BE2C (cell line): ENCODE data around the gene MPPED1.

Source experiments
- DNase-seq: peaks from one replicate; pipeline ENCODE4 v3.0.0-alpha.2; 2020
- H3K27me3 ChIP-seq: fragments of 250-450 bp; sonication (Bioruptor Pico); 2 replicates; pipeline ENCODE4 v1.5.1; 2020; ENCODE audit warnings: mild to moderate bottlenecking
- H3K36me3 ChIP-seq: fragments of 250-450 bp; sonication (Bioruptor Pico); 2 replicates; pipeline ENCODE4 v1.5.1; 2020; ENCODE audit warnings: mild to moderate bottlenecking
- H3K4me1 ChIP-seq: fragments of 250-450 bp; sonication (Bioruptor Pico); 2 replicates; pipeline ENCODE4 v1.5.1; 2020
- H3K4me3 ChIP-seq: 2 replicates; pipeline ENCODE4 v1.5.1; 2011; ENCODE audit warnings: low read depth, low read length
- H3K9me3 ChIP-seq: fragments of 250-450 bp; sonication (Bioruptor Pico); 2 replicates; pipeline ENCODE4 v1.5.1; 2020
- TF ChIP-seq, protein P1 (sequence below): IDR thresholded peaks from 2 replicates; pipeline ENCODE4 v1.5.1; 2012; ENCODE audit warnings: mild to moderate bottlenecking, low read depth, low read length

MPPED1 gene

DNA sequence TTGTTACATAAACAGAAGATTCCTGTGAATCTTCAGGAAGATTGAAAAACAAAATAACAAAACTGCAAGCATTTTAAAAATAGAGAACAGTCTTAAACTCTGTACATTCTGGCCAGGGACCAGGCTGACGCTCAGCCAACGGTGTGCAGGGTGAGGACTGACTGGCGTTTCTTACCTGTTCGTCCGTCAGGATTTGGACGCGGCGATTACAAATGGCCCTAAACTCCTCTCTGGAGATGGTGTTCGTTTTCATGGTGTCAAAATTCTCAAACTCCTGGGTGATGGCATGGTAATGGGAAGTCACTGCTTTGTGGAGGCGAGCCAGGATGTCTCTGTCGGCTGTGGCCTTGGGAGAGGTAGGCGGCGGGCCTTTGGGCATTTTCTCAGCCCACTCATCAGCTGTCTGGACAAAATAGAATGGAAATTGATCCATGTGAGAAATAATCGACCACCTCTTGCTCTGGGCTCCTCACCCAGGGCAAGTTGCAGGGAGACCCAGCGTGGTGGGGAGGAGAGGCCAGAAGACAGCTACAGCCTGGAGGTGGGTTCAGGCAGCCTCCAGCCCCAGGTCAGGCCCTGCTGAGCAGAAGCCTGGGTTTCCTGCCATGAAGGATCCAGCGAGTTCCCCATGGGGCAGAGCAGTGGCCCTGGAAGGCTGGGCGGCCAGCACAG lies 143.0 kb downstream of the MPPED1 start:
- H3K4me3 ChIP-seq: no peak overlapping the region
- no peaks in the 10 kb centered on the region for H3K4me1 ChIP-seq
- no peak for DNase-seq
- H3K27me3 ChIP-seq: no peaks in the 10 kb centered on the region
- H3K9me3 ChIP-seq: no peaks in the 10 kb centered on the region; the same call in 1 of the 2 replicates
- TF ChIP-seq, protein P1, sequence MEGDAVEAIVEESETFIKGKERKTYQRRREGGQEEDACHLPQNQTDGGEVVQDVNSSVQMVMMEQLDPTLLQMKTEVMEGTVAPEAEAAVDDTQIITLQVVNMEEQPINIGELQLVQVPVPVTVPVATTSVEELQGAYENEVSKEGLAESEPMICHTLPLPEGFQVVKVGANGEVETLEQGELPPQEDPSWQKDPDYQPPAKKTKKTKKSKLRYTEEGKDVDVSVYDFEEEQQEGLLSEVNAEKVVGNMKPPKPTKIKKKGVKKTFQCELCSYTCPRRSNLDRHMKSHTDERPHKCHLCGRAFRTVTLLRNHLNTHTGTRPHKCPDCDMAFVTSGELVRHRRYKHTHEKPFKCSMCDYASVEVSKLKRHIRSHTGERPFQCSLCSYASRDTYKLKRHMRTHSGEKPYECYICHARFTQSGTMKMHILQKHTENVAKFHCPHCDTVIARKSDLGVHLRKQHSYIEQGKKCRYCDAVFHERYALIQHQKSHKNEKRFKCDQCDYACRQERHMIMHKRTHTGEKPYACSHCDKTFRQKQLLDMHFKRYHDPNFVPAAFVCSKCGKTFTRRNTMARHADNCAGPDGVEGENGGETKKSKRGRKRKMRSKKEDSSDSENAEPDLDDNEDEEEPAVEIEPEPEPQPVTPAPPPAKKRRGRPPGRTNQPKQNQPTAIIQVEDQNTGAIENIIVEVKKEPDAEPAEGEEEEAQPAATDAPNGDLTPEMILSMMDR: no peak
- H3K36me3 ChIP-seq: no peaks in the 10 kb centered on the region

DNA sequence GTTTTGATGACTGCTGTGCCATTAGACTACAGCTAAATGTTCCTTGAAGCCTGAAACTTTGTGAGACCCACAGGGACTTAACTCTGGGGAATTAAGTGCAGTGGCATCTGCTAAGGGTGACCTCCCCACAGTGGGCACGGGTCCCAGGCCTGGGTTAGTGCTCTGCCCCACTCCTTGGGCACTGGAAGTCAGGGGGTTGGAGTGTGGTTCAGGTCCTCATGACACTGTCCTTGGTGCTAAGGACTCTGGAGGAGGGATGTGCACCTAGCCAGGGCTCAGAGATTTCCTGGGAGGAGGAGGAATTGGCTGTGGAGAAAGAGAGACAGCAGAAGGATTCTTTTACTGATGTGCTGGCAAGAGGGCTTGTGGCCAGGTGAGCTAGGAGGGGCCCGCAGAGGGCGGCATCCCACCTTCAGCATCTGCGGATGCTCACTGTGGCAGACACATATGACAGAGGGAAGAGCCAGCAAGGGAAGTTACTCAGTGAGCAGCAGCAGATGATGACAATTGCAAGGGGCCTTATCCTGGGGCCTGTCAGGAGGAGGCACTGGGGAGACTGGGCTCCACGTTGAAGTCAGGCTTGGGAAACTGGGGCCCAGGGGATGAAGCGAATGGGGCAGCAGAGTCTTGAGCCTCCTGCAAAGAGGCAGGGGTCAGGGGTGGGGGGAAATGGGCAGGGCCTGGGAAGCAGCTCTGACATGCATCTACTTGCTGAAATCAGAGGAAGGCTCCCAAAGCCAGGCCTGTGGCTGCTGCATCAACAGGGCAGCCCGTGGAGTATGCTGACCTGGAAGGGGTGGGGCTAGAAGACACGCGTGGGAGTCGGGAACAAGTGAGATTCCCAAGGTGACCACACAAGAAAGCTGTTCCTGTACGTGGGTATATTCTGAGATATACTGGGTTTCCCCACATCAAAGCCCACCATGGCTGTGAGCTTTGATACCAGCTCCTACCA lies 144.0 kb downstream of the MPPED1 start:
- H3K9me3 ChIP-seq: no peaks in the 10 kb centered on the region; the same call in 1 of the 2 replicates
- no peaks in the 10 kb centered on the region for H3K4me1 ChIP-seq
- DNase-seq: no peak
- H3K36me3 ChIP-seq: no peaks in the 10 kb centered on the region
- no peaks in the 10 kb centered on the region for H3K27me3 ChIP-seq
- no peak overlapping the region for H3K4me3 ChIP-seq
- TF ChIP-seq, protein P1: no peak
